Activated CD8-positive, alpha-beta T cell treated with anti-CD3 and anti-CD28 coated beads, Interleukin-2, amount 10 ng/mL, durations not matched to agents 7 days and 5 days (primary cell): ENCODE measurements around the gene POU6F1. TPM values are rescaled to one million over a fixed set of nuclear protein-coding genes. Genes with fewer than 3 reads are reported as not detected.

Source experiments
- ATAC-seq: fragments of 150-1000 bp; cut with Tn5 transposase; one replicate; pipeline ENCODE4 v1.10.0; 2021; ENCODE audit warnings: moderate library complexity
- CTCF ChIA-PET: fragments of 350-600 bp; sonication (Branson Sonifier 250); formaldehyde crosslinking; loops from one replicate; lab custom pipeline; 2021; ENCODE audit warnings: antibody characterized with exemption; lab: Charles Lee
- POLR2A ChIA-PET: fragments of 350-600 bp; sonication (Branson Sonifier 250); formaldehyde crosslinking; loops from one replicate; lab custom pipeline; 2021; ENCODE audit warnings: antibody characterized with exemption; lab: Charles Lee
- DNase-seq: peaks from one replicate; pipeline ENCODE4 v3.0.0-alpha.2; 2020
- H3K27ac Mint-ChIP-seq: one replicate; pipeline ENCODE4 v1.8.0; 2021; ENCODE audit warnings: mild to moderate bottlenecking, mixed read lengths
- H3K27me3 Mint-ChIP-seq: one replicate; pipeline ENCODE4 v1.8.0; 2021; ENCODE audit warnings: low read depth, mixed read lengths
- H3K36me3 Mint-ChIP-seq: one replicate; pipeline ENCODE4 v1.8.0; 2021; ENCODE audit warnings: low read depth, mixed read lengths
- H3K4me1 Mint-ChIP-seq: one replicate; pipeline ENCODE4 v1.8.0; 2021; ENCODE audit warnings: low read depth, mixed read lengths
- H3K4me3 Mint-ChIP-seq: one replicate; pipeline ENCODE4 v1.8.0; 2021; ENCODE audit warnings: mild to moderate bottlenecking, mixed read lengths
- H3K9me3 Mint-ChIP-seq: one replicate; pipeline ENCODE4 v1.8.0; 2022; ENCODE audit warnings: mixed read lengths; ENCODE audit not compliant: insufficient read depth
- total RNA-seq, 2 experiments: library from RNA; stranded (reverse); gene quantifications; one replicate each; pipeline ENCODE4 v1.2.3, GENCODE V29; 2021

Gene POU6F1
- total RNA-seq, 2 experiments from 2014 or later: 1.3 to 2.2 TPM

- Mint-ChIP-seq H3K9me3 (no peaks in the 10 kb centered on the region), H3K4me3 (no peak overlapping the region), H3K27me3 (no peaks in the 10 kb centered on the region), H3K36me3 (no peaks in the 10 kb centered on the region), H3K27ac (no peak overlapping the region), H3K4me1 (no peaks in the 10 kb centered on the region)
- ChIA-PET CTCF (interaction anchor here (0.9 kb wide), 1 partner anchor 8 kb away, joined by 4 read pairs; no protein-coding TSS in a partner anchor), POLR2A (interaction anchor here (0.6 kb wide), 2 partner anchors 42 to 55 kb away, joined by 3 to 6 read pairs; no protein-coding TSS in a partner anchor)
- DNase-seq (no peak), ATAC-seq (no peak)
Measured at GRCh38 chr12:51196547-51196946, 21.3 kb downstream of the POU6F1 start.

GRCh38 chr12:51195841-51196240 lies 22.0 kb downstream of the POU6F1 start:
- ChIA-PET POLR2A (interaction anchor here (0.6 kb wide), 2 partner anchors 42 to 56 kb away, joined by 3 to 6 read pairs; no protein-coding TSS in a partner anchor), CTCF (interaction anchor here (0.9 kb wide), 1 partner anchor 9 kb away, joined by 4 read pairs; no protein-coding TSS in a partner anchor)
- Mint-ChIP-seq H3K4me3 (no peak overlapping the region), H3K36me3 (no peaks in the 10 kb centered on the region), H3K4me1 (no peaks in the 10 kb centered on the region), H3K9me3 (no peaks in the 10 kb centered on the region), H3K27ac (no peak overlapping the region), H3K27me3 (no peaks in the 10 kb centered on the region)
- DNase-seq: no peak
- ATAC-seq: no peak

- no peak for DNase-seq
- Mint-ChIP-seq H3K4me3 (no peak overlapping the region), H3K4me1 (no peaks in the 10 kb centered on the region), H3K27ac (no peak overlapping the region), H3K36me3 (no peaks in the 10 kb centered on the region), H3K9me3 (no peaks in the 10 kb centered on the region), H3K27me3 (no peaks in the 10 kb centered on the region)
- CTCF ChIA-PET: no interaction called here
- POLR2A ChIA-PET: no interaction called here
- ATAC-seq: no peak
Measured at GRCh38 chr12:51192284-51192671, 25.6 kb downstream of the POU6F1 start.

GRCh38 chr12:51191516-51192283 lies 26.2 kb downstream of the POU6F1 start:
- Mint-ChIP-seq H3K4me3 (no peak overlapping the region), H3K9me3 (no peaks in the 10 kb centered on the region), H3K4me1 (no peaks in the 10 kb centered on the region), H3K27ac (peak overlapping the region; percentile 2), H3K27me3 (no peaks in the 10 kb centered on the region), H3K36me3 (no peaks in the 10 kb centered on the region)
- DNase-seq (no peak), ATAC-seq (no peak)
- POLR2A ChIA-PET: no interaction called here
- CTCF ChIA-PET: interaction anchor here (1.3 kb wide), 1 partner anchor 27 kb away, joined by 4 read pairs; no protein-coding TSS in a partner anchor

GRCh38 chr12:51190820-51191219 lies 27.0 kb downstream of the POU6F1 start:
- DNase-seq: no peak
- Mint-ChIP-seq H3K4me1 (no peaks in the 10 kb centered on the region), H3K4me3 (no peak overlapping the region), H3K36me3 (no peaks in the 10 kb centered on the region), H3K27me3 (no peaks in the 10 kb centered on the region), H3K27ac (no peak overlapping the region), H3K9me3 (no peaks in the 10 kb centered on the region)
- ChIA-PET POLR2A (no interaction called here), CTCF (interaction anchor here (1.3 kb wide), 1 partner anchor 27 kb away, joined by 4 read pairs; no protein-coding TSS in a partner anchor)
- ATAC-seq: no peak

- DNase-seq: no peak
- no peak for ATAC-seq
- no peaks in the 10 kb centered on the region for H3K36me3 Mint-ChIP-seq
- H3K9me3 Mint-ChIP-seq: no peaks in the 10 kb centered on the region
- H3K4me1 Mint-ChIP-seq: no peaks in the 10 kb centered on the region
- no peak overlapping the region for H3K4me3 Mint-ChIP-seq
- ChIA-PET POLR2A (no interaction called here), CTCF (interaction anchor here (1.3 kb wide), 1 partner anchor 28 kb away, joined by 4 read pairs; no protein-coding TSS in a partner anchor)
- no peaks in the 10 kb centered on the region for H3K27me3 Mint-ChIP-seq
- no peak overlapping the region for H3K27ac Mint-ChIP-seq
Measured at GRCh38 chr12:51189790-51190355, 28.0 kb downstream of the POU6F1 start.

GRCh38 chr12:51188359-51189051 lies 29.4 kb downstream of the POU6F1 start:
- Mint-ChIP-seq H3K4me3 (no peak overlapping the region), H3K9me3 (no peaks in the 10 kb centered on the region), H3K36me3 (no peaks in the 10 kb centered on the region), H3K27me3 (no peaks in the 10 kb centered on the region), H3K4me1 (no peaks in the 10 kb centered on the region), H3K27ac (no peak overlapping the region)
- ChIA-PET CTCF (no interaction called here), POLR2A (interaction anchor here (0.6 kb wide), 1 partner anchor 14 kb away, joined by 3 read pairs; no protein-coding TSS in a partner anchor)
- DNase-seq: no peak
- ATAC-seq: no peak

GRCh38 chr12:51187370-51187987 lies 30.4 kb downstream of the POU6F1 start:
- DNase-seq (no peak), ATAC-seq (no peak)
- H3K9me3 Mint-ChIP-seq: no peaks in the 10 kb centered on the region
- H3K4me1 Mint-ChIP-seq: no peaks in the 10 kb centered on the region
- no peak overlapping the region for H3K4me3 Mint-ChIP-seq
- no peaks in the 10 kb centered on the region for H3K27me3 Mint-ChIP-seq
- ChIA-PET POLR2A (interaction anchor here (1.0 to 1.1 kb wide), 2 partner anchors 57 to 58 kb away, joined by 3 read pairs; no protein-coding TSS in a partner anchor), CTCF (no interaction called here)
- no peak overlapping the region for H3K27ac Mint-ChIP-seq
- no peaks in the 10 kb centered on the region for H3K36me3 Mint-ChIP-seq

GRCh38 chr12:51186465-51187085 lies 31.3 kb downstream of the POU6F1 start:
- CTCF ChIA-PET: no interaction called here

GRCh38 chr12:51185171-51185717 lies 32.6 kb downstream of the POU6F1 start:
- H3K27ac Mint-ChIP-seq: no peak overlapping the region
- ATAC-seq: no peak
- H3K36me3 Mint-ChIP-seq: no peaks in the 10 kb centered on the region
- no peaks in the 10 kb centered on the region for H3K9me3 Mint-ChIP-seq
- ChIA-PET CTCF (no interaction called here), POLR2A (no interaction called here)
- no peak overlapping the region for H3K4me3 Mint-ChIP-seq
- H3K27me3 Mint-ChIP-seq: no peaks in the 10 kb centered on the region
- DNase-seq: no peak
- H3K4me1 Mint-ChIP-seq: no peaks in the 10 kb centered on the region

More at GRCh38 chr12:51186465-51187085, 31.3 kb downstream of the POU6F1 start:
- H3K9me3 Mint-ChIP-seq: no peaks in the 10 kb centered on the region
- H3K36me3 Mint-ChIP-seq: no peaks in the 10 kb centered on the region
- no peak overlapping the region for H3K27ac Mint-ChIP-seq
- H3K27me3 Mint-ChIP-seq: no peaks in the 10 kb centered on the region
- ATAC-seq (no peak), DNase-seq (no peak)
- H3K4me1 Mint-ChIP-seq: no peaks in the 10 kb centered on the region
- POLR2A ChIA-PET: interaction anchor here (1.0 to 1.1 kb wide), 2 partner anchors 57 kb away, joined by 3 read pairs; no protein-coding TSS in a partner anchor
- no peak overlapping the region for H3K4me3 Mint-ChIP-seq

- Mint-ChIP-seq H3K27ac (no peak overlapping the region), H3K9me3 (no peaks in the 10 kb centered on the region), H3K4me3 (no peak overlapping the region), H3K4me1 (no peaks in the 10 kb centered on the region), H3K36me3 (no peaks in the 10 kb centered on the region), H3K27me3 (no peaks in the 10 kb centered on the region)
- ATAC-seq: no peak
- ChIA-PET CTCF (no interaction called here), POLR2A (no interaction called here)
- no peak for DNase-seq
Measured at GRCh38 chr12:51183816-51184215, 34.0 kb downstream of the POU6F1 start.
